Suppressor macrophage treated with lipopolysaccharide for 4 hours (primary cell): ENCODE results near the gene VSIG10.
"Not testable (repeated sequence)": the region's sequence is repeated elsewhere in the genome, so short reads cannot be mapped to it uniquely, and the experiment has no call there.

Experiments
- DNase-seq: peaks from one replicate; pipeline ENCODE4 v3.0.0-alpha.2; 2020

The VSIG10 gene

GRCh38 chr12:118103601-118104382 is at the start of gene VSIG10:
Gene VSIG10, minus strand, starts transcription at chr12:118104011. Its CDS starts 340 bp downstream, at chr12:118103671.
- peak; percentile 62 for DNase-seq

GRCh38 chr12:118151755-118152154 is 47.9 kb upstream of the VSIG10 start:
- no peak for DNase-seq

- DNase-seq: no peak
Observed at GRCh38 chr12:118150625-118151024, 46.8 kb upstream of the VSIG10 start.

- no peak for DNase-seq
Observed at GRCh38 chr12:118148287-118148686, 44.5 kb upstream of the VSIG10 start.

- DNase-seq: no peak
Observed at GRCh38 chr12:118145798-118146156, 42.0 kb upstream of the VSIG10 start.

GRCh38 chr12:118145113-118145797 is 41.4 kb upstream of the VSIG10 start:
- no peak for DNase-seq

- no peak for DNase-seq
Observed at GRCh38 chr12:118144499-118144898, 40.7 kb upstream of the VSIG10 start.

- no peak for DNase-seq
Observed at GRCh38 chr12:118140825-118141224, 37.0 kb upstream of the VSIG10 start.

GRCh38 chr12:118137148-118137678 is 33.4 kb upstream of the VSIG10 start:
- no peak for DNase-seq

- peak; percentile 78 for DNase-seq
Observed at GRCh38 chr12:118136559-118137003, 32.8 kb upstream of the VSIG10 start.

- DNase-seq: peak; percentile 91
Observed at GRCh38 chr12:118135788-118136558, 32.2 kb upstream of the VSIG10 start, which contains the start of gene PEBP1. Gene PEBP1, plus strand, starts transcription at chr12:118136124. Its CDS starts 86 bp downstream, at chr12:118136210.

- not testable (repeated sequence) for DNase-seq
Observed at GRCh38 chr12:118129436-118129835, 25.6 kb upstream of the VSIG10 start.

GRCh38 chr12:118127867-118128266 is 24.1 kb upstream of the VSIG10 start:
- DNase-seq: no peak

GRCh38 chr12:118126119-118126757 is 22.4 kb upstream of the VSIG10 start:
- no peak for DNase-seq

GRCh38 chr12:118125743-118126118 is 21.9 kb upstream of the VSIG10 start:
- no peak for DNase-seq

- DNase-seq: no peak
Observed at GRCh38 chr12:118124333-118124874, 20.6 kb upstream of the VSIG10 start.

- no peak for DNase-seq
Observed at GRCh38 chr12:118122264-118122663, 18.5 kb upstream of the VSIG10 start.

- peak; percentile 75 for DNase-seq
Observed at GRCh38 chr12:118120579-118121363, 17.0 kb upstream of the VSIG10 start.

GRCh38 chr12:118119449-118119879 is 15.7 kb upstream of the VSIG10 start:
- DNase-seq: no peak

- DNase-seq: no peak
Observed at GRCh38 chr12:118109088-118109487, 5.3 kb upstream of the VSIG10 start.

- no peak for DNase-seq
Observed at GRCh38 chr12:118107694-118108093, 3.9 kb upstream of the VSIG10 start.
